AG08395 (cell line): ENCODE measurements around the gene PELO.
"Not testable (repeated sequence)": the region's sequence is repeated elsewhere in the genome, so short reads cannot be mapped to it uniquely, and the experiment has no call there.

Source experiments
- DNase-seq: peaks from one replicate; pipeline ENCODE4 v3.0.0; 2012; ENCODE audit warnings: mixed read lengths, low spot score

Gene PELO

GRCh38 chr5:52787600-52788504, at the start of gene PELO, which contains the start of gene ITGA1:
Gene PELO, plus strand, starts transcription at chr5:52787916. Its CDS starts 12,479 bp downstream, at chr5:52800395.
Gene ITGA1, plus strand, starts transcription at chr5:52787916. Its CDS starts 438 bp downstream, at chr5:52788354.
- DNase-seq = peak; percentile 79

GRCh38 chr5:52738095-52738506, 49.6 kb upstream of the PELO start:
- DNase-seq = no peak

GRCh38 chr5:52740007-52740406, 47.7 kb upstream of the PELO start:
- DNase-seq = no peak

- no peak for DNase-seq
Observed at GRCh38 chr5:52743012-52743411, 44.7 kb upstream of the PELO start.

GRCh38 chr5:52743529-52743928, 44.2 kb upstream of the PELO start:
- DNase-seq = no peak

- peak; percentile 34 for DNase-seq
Observed at GRCh38 chr5:52743970-52744369, 43.7 kb upstream of the PELO start.

GRCh38 chr5:52744867-52745458, 42.8 kb upstream of the PELO start:
- DNase-seq = not testable (repeated sequence)

GRCh38 chr5:52746539-52746938, 41.2 kb upstream of the PELO start:
- no peak for DNase-seq

GRCh38 chr5:52748590-52748989, 39.1 kb upstream of the PELO start:
- DNase-seq = no peak

- no peak for DNase-seq
Observed at GRCh38 chr5:52749666-52750065, 38.0 kb upstream of the PELO start.

- no peak for DNase-seq
Observed at GRCh38 chr5:52751137-52751536, 36.6 kb upstream of the PELO start.

- DNase-seq = no peak
Observed at GRCh38 chr5:52754051-52754450, 33.7 kb upstream of the PELO start.

GRCh38 chr5:52757527-52757926, 30.2 kb upstream of the PELO start:
- DNase-seq = no peak

GRCh38 chr5:52758014-52758413, 29.7 kb upstream of the PELO start:
- no peak for DNase-seq

- no peak for DNase-seq
Observed at GRCh38 chr5:52759331-52759730, 28.4 kb upstream of the PELO start.

- DNase-seq = no peak
Observed at GRCh38 chr5:52760695-52761366, 26.9 kb upstream of the PELO start.

GRCh38 chr5:52767217-52767743, 20.4 kb upstream of the PELO start:
- no peak for DNase-seq

- no peak for DNase-seq
Observed at GRCh38 chr5:52767766-52768480, 19.8 kb upstream of the PELO start.

- no peak for DNase-seq
Observed at GRCh38 chr5:52769061-52769460, 18.7 kb upstream of the PELO start.

- no peak for DNase-seq
Observed at GRCh38 chr5:52770287-52770939, 17.3 kb upstream of the PELO start.

GRCh38 chr5:52771343-52772039, 16.2 kb upstream of the PELO start:
- DNase-seq = no peak
